ENCODE data around the gene CAMK2B. TPM values are rescaled to one million over a fixed set of nuclear protein-coding genes. Genes with fewer than 3 reads are reported as not detected.

The CAMK2B gene
- total and polyA plus RNA-seq, 4 experiments from 2014 or later, result not detected

DNA sequence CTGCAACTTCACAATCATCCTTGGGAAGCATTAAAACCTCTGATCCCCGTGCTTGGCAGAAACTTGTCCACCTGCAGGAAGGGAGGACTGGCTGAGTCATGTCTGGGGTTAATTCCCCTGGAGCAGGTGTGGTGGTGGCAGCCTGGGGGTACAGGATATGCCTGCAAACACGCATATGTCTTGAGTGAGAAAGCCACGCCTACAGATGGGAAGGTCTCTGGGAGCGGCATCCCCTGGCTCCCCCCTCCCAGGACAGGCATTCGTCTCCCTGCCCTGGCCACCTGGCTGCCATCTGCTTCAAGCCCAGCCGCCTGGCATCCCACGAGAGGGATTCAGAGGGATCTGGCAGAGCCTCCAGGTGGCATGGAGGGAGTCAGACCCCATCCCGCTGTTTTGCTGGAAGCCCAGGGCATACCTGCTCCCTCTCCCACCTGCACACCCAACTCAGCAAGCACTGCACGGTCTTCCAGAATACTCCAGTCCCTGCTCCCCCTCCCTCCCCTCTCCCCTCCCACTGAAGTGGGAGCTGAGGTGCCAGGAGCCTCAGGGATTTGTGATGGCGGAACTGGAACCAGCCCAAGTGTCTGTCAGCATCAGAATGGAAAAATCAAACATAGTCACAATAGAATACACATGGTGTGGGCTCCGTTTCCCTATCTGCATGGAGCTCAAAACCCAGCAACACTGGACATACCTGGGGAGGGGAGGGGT, 61.0 kb downstream of the CAMK2B start:
- Mint-ChIP-seq H3K36me3 (no peaks in the 10 kb centered on the region), H3K4me1 (peaks cover 0 to 13% (median under 1%) of the 10 kb centered on the region in 4 donors), H3K9me3 (no peaks in the 10 kb centered on the region), H3K4me3 (no peak overlapping the region), H3K27ac (no peak overlapping the region), H3K27me3 (no peaks in the 10 kb centered on the region)
- H3K36me3 ChIP-seq (ENCODE audit: insufficient read depth, low read length), result no peaks in the 10 kb centered on the region
- no peaks in the 10 kb centered on the region for H3K9me3 ChIP-seq (ENCODE audit: control insufficient read depth in 1 of 2, low read length in 2 of 2)
- peaks cover 3% of the 10 kb centered on the region for H3K4me1 ChIP-seq (ENCODE audit: insufficient read depth, low read length)
- no peak overlapping the region for H3K27ac ChIP-seq (ENCODE audit: low read depth, low read length)
- no peaks in the 10 kb centered on the region for H3K27me3 ChIP-seq (ENCODE audit: insufficient read depth, low read length)
- DNase-seq, result no peak
- intact Hi-C loops (cut with micrococcal nuclease), result no loop called here
- H3K4me3 ChIP-seq (ENCODE audit: low read length in 2 of 2), result no peak overlapping the region
- ChIA-PET CTCF (ENCODE audit: partially characterized antibody) (no interaction called here), POLR2A (ENCODE audit: partially characterized antibody) (no interaction called here)

DNA sequence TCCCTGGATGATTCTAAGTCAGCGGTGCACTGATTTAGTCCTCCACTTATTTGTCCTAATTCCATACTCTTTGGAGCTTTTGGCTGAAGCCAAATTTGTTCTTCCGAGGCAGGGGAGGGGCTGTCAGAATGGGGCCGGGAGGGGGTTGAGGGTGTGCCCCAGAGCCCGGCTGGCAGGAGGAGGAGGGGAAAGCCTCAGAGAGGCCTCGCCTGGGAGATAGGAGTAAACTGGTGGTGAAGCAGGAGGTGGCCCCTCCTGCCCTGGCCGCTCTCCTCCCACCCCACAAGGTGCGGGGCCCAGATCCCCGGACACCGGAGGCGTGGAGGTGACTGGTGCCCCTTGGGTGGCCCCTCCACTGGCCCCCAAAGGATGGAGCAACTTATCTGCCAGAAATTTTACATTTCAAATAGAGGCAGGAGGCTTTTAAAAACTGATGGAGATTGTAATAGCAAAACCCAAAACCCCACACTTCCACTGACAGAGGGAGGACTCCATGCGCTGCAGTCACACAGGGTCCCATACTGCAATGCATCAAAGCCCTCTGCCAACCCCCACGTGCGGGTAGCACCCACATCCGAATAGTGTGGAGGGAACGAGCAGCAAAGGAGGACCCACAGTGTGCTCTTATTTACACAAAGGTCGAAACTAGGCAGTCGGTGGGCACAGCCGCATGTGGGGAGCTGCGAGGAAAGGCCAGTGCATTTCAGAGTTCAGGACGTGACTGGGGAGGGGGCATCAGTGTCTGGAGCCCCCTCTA, 61.9 kb downstream of the CAMK2B start:
- Mint-ChIP-seq H3K27ac (no peak overlapping the region), H3K4me1 (peaks cover 2 to 17% (median 6%) of the 10 kb centered on the region in 4 donors), H3K9me3 (no peaks in the 10 kb centered on the region), H3K4me3 (no peak overlapping the region), H3K27me3 (no peaks in the 10 kb centered on the region), H3K36me3 (no peaks in the 10 kb centered on the region)
- no peaks in the 10 kb centered on the region for H3K9me3 ChIP-seq (ENCODE audit: control insufficient read depth in 1 of 2, low read length in 2 of 2)
- no peaks in the 10 kb centered on the region for H3K27me3 ChIP-seq (ENCODE audit: insufficient read depth, low read length)
- DNase-seq, result no peak
- intact Hi-C loops (cut with micrococcal nuclease), result no loop called here
- H3K27ac ChIP-seq (ENCODE audit: low read depth, low read length), result no peak overlapping the region
- POLR2A ChIA-PET (ENCODE audit: partially characterized antibody), result no interaction called here
- no peak overlapping the region for H3K4me3 ChIP-seq (ENCODE audit: low read length in 2 of 2)
- H3K4me1 ChIP-seq (ENCODE audit: insufficient read depth, low read length), result peaks cover 12% of the 10 kb centered on the region
- H3K36me3 ChIP-seq (ENCODE audit: insufficient read depth, low read length), result no peaks in the 10 kb centered on the region
- CTCF ChIA-PET (ENCODE audit: partially characterized antibody), result no interaction called here

DNA sequence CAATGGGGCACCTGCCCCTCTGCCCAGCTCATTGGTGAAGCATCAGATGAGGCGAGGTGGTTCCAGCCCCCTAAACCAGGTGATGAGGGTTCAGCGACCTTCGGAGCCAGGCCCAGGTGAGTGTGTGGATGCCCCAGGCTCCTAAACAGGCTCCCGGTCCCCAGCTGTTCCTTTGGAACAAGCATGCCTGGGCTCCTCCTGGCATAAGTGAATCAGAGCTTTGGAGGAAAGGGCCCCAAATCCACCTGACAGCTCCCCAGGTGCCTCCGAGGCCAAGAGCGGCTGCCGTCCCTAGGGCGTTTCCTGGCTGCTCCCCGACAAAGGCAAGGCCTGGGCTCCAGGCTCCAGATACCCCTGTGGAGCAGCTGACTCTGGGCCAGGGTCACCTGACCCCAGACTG, 63.4 kb downstream of the CAMK2B start:
- no peaks in the 10 kb centered on the region for H3K36me3 Mint-ChIP-seq
- intact Hi-C loops (cut with micrococcal nuclease), result no loop called here

DNA sequence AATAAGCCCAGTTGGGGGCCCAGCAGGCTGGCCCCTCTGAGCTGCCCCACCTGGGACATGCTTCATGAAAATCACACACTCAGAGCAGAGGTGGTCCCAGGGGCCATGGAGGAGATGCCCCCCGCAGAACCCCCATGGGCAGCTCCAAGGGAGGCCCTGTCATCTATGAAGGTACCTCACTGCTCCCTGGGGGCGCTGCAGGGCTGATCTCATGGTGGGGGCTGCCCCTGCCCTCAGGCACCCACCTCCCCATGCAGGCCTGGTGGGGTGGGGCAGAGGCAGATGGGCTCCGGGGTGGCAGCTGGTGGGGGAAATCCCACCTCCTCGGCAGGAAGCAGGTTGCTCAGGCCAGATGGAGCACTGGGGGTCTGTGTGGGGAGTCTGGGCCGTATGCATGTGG, 64.2 kb downstream of the CAMK2B start:
- no peak overlapping the region for H3K4me3 Mint-ChIP-seq
- H3K27ac Mint-ChIP-seq, result no peak overlapping the region
- no peak for DNase-seq
- no peaks in the 10 kb centered on the region for H3K36me3 Mint-ChIP-seq
- intact Hi-C loops (cut with micrococcal nuclease), result no loop called here
- Histone ChIP-seq H3K27ac (ENCODE audit: low read depth, low read length) (no peak overlapping the region), H3K9me3 (ENCODE audit: control insufficient read depth in 1 of 2, low read length in 2 of 2) (no peaks in the 10 kb centered on the region), H3K36me3 (ENCODE audit: insufficient read depth, low read length) (no peaks in the 10 kb centered on the region), H3K4me1 (ENCODE audit: insufficient read depth, low read length) (peaks cover 28% of the 10 kb centered on the region), H3K4me3 (ENCODE audit: low read length in 2 of 2) (no peak overlapping the region), H3K27me3 (ENCODE audit: insufficient read depth, low read length) (no peaks in the 10 kb centered on the region)
- ChIA-PET CTCF (ENCODE audit: partially characterized antibody) (no interaction called here), POLR2A (ENCODE audit: partially characterized antibody) (no interaction called here)
- H3K4me1 Mint-ChIP-seq, result peaks cover 10 to 30% (median 18%) of the 10 kb centered on the region in 4 donors
- H3K27me3 Mint-ChIP-seq, result no peaks in the 10 kb centered on the region
- H3K9me3 Mint-ChIP-seq, result no peaks in the 10 kb centered on the region

More for the DNA sequence above, 63.4 kb downstream of the CAMK2B start:
- ChIA-PET POLR2A (ENCODE audit: partially characterized antibody) (no interaction called here), CTCF (ENCODE audit: partially characterized antibody) (no interaction called here)
- Mint-ChIP-seq H3K9me3 (no peaks in the 10 kb centered on the region), H3K4me3 (no peak overlapping the region), H3K27me3 (no peaks in the 10 kb centered on the region), H3K27ac (no peak overlapping the region), H3K4me1 (peaks cover 10 to 30% (median 18%) of the 10 kb centered on the region in 4 donors)
- Histone ChIP-seq H3K4me3 (ENCODE audit: low read length in 2 of 2) (no peak overlapping the region), H3K27ac (ENCODE audit: low read depth, low read length) (no peak overlapping the region), H3K27me3 (ENCODE audit: insufficient read depth, low read length) (no peaks in the 10 kb centered on the region), H3K4me1 (ENCODE audit: insufficient read depth, low read length) (peaks cover 27% of the 10 kb centered on the region), H3K9me3 (ENCODE audit: control insufficient read depth in 1 of 2, low read length in 2 of 2) (no peaks in the 10 kb centered on the region), H3K36me3 (ENCODE audit: insufficient read depth, low read length) (no peaks in the 10 kb centered on the region)
- no peak for DNase-seq

DNA sequence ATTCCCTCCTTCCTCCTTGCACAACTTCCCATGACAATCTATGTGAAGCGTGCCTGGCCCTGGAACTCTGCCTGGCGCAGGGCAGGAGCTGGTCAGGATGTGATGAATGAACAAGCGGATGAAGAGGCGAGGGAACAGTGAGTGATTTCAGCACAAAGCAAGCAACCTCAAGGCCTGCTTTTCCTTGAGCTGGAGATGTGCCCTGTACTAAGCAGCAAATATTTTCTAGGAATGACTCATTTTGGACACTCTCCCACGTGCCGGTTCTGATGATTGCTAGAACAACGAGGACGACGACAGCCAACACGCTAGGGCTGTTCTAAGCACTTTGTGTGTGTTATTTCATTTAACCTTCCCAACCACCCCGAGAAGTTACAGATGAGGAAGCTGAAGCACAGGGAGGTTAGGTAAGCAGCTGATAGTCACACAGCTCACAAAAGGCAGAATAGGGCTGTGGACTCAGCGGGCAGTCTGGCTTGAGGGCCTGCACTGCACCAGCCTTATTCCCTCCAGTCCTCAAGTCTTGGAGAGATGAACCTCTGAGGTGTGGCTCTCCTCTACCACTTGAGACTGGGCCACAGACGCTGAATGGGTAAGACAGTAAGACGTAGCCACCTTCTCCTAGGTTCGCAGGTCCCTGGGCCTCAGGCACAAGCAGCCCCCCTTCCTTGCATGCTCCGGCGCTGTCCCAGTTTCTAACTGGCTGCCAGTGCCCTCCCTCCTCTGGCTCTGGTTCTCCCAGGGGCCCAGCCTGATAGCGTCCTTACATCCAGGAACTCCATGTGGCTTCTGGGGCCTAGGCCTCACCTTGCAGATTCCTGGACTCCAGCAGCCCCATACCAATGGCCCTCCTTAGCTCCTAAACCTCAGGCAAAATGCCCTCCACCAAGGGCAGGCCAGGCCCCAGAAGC, 65.6 kb downstream of the CAMK2B start:
- Histone ChIP-seq H3K36me3 (ENCODE audit: insufficient read depth, low read length) (no peaks in the 10 kb centered on the region), H3K9me3 (ENCODE audit: control insufficient read depth in 1 of 2, low read length in 2 of 2) (no peaks in the 10 kb centered on the region), H3K27ac (ENCODE audit: low read depth, low read length) (no peak overlapping the region), H3K4me3 (ENCODE audit: low read length in 2 of 2) (no peak overlapping the region), H3K4me1 (ENCODE audit: insufficient read depth, low read length) (peaks cover 28% of the 10 kb centered on the region), H3K27me3 (ENCODE audit: insufficient read depth, low read length) (no peaks in the 10 kb centered on the region)
- H3K27me3 Mint-ChIP-seq, result no peaks in the 10 kb centered on the region
- H3K4me1 Mint-ChIP-seq, result peaks cover 10 to 30% (median 18%) of the 10 kb centered on the region in 4 donors
- H3K9me3 Mint-ChIP-seq, result no peaks in the 10 kb centered on the region
- CTCF ChIA-PET (ENCODE audit: partially characterized antibody), result interaction anchor here (2.0 kb wide), 1 partner anchor 305 kb away, joined by 8 read pairs; no protein-coding TSS in a partner anchor
- H3K4me3 Mint-ChIP-seq, result peak overlapping the region in 2 of 8 donors; percentile 8 to 37
- intact Hi-C loops (cut with micrococcal nuclease), result no loop called here
- POLR2A ChIA-PET (ENCODE audit: partially characterized antibody), result no interaction called here
- no peak for DNase-seq
- peak overlapping the region in 2 of 7 donors; percentile 84 for H3K27ac Mint-ChIP-seq
- no peaks in the 10 kb centered on the region for H3K36me3 Mint-ChIP-seq

DNA sequence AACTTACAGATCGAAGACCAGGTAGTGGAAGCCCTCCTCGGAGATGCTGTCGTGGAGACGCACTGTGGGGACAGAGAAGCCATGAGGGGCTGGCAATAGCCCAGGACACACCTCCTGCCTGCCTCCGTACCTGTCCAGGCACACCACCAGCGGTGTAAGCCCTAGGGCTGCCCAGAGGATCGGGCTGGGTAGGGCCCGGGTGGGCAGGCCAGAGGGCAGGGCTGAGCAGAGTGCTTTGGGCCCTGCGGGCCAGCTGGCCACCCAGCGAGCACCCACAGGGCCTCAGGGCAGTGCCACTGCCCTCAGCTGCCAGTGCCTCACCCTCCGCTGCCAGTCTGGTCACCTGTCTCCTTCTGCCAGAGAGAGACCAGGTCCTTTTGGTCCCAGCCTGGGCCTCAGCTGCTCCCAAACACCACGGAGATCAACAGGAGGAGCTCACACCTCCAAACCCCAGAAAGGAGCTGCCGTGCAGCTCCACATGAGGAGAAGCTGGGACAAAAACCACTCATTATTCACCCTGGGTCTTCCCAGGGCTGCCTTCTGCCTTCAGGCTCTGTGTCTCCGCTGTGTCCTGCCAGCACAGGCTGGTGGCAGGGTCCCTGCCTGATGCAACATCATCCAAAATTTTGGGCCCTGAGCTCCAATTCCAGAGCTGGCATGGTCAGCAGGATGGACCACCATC, 66.4 kb downstream of the CAMK2B start:
- H3K36me3 ChIP-seq (ENCODE audit: insufficient read depth, low read length), result no peaks in the 10 kb centered on the region
- Mint-ChIP-seq H3K36me3 (no peaks in the 10 kb centered on the region), H3K4me3 (peak overlapping the region in 1 of 8 donors; percentile 37), H3K27me3 (no peaks in the 10 kb centered on the region), H3K27ac (peak overlapping the region in 3 of 7 donors; percentile 43 to 95 (median 93)), H3K4me1 (peaks cover 13 to 30% (median 19%) of the 10 kb centered on the region in 4 donors), H3K9me3 (peaks cover 0 to 3% (median 0%) of the 10 kb centered on the region in 8 donors)
- H3K27ac ChIP-seq (ENCODE audit: low read depth, low read length), result no peak overlapping the region
- H3K4me1 ChIP-seq (ENCODE audit: insufficient read depth, low read length), result peaks cover 28% of the 10 kb centered on the region
- H3K27me3 ChIP-seq (ENCODE audit: insufficient read depth, low read length), result no peaks in the 10 kb centered on the region
- POLR2A ChIA-PET (ENCODE audit: partially characterized antibody), result interaction anchor here (1.7 kb wide), 1 partner anchor 231 kb away, joined by 12 read pairs; the partner anchor contains the start of gene NUDCD3
- intact Hi-C loops (cut with micrococcal nuclease), result no loop called here
- no peak for DNase-seq
- no peaks in the 10 kb centered on the region for H3K9me3 ChIP-seq (ENCODE audit: control insufficient read depth in 1 of 2, low read length in 2 of 2)
- no peak overlapping the region for H3K4me3 ChIP-seq (ENCODE audit: low read length in 2 of 2)
- CTCF ChIA-PET (ENCODE audit: partially characterized antibody), result interaction anchor here (0.8 to 2.0 kb wide), 3 partner anchors 17 to 306 kb away, joined by 3 to 8 read pairs (median 6); no protein-coding TSS in a partner anchor

Data from CD4-positive, alpha-beta memory T cell (primary cell).